ENCODE results near the gene SPAG16. TPM values are rescaled to one million over a fixed set of nuclear protein-coding genes. Genes with fewer than 3 reads are reported as not detected.

Gene SPAG16
- total RNA-seq, 1 experiment from 2014 or later = 17.2 TPM

DNA sequence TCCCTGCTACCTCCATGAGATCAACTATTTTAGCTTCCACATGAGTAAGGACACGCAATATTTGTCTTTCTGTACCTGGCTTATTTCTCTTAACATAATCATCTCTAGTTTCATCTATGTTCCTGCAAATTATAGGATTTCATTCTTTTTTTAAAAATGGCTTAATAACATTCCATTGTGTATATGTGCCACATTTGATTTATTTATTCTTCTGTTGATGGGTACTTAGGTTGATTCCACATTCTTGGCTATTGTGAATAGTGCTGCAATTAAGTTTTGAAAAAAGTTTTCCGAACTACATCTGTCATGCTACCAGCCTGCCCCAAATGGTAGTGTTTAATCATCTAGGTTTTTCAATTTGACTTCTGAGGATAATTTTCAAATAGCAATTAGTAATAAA, 36.3 kb downstream of the SPAG16 start:
- no TSS peak for BruUV-seq (replicated peaks)
- DNase-seq (no peak), ATAC-seq (no peak)
- no peak overlapping the region for H3K27ac ChIP-seq (ENCODE audit: low read length)
- no peaks in the 10 kb centered on the region for H3K79me2 ChIP-seq (ENCODE audit: low read length)
- no peak overlapping the region for H3K4me3 ChIP-seq (ENCODE audit: low read length)
- CTCF ChIA-PET = no interaction called here
- no peak for TF ChIP-seq CTCF (conservative IDR thresholded peaks at IDR 0.05; ENCODE audit: low read depth, low read length)
- TF ChIP-seq EZH2phosphoT487 (IDR thresholded peaks at IDR 0.05; ENCODE audit: borderline replicate concordance, low read length) = no peak
- no peak for TF ChIP-seq EZH2 (IDR thresholded peaks at IDR 0.05; ENCODE audit: low read length, unreplicated experiment)
- 0 out of 2 replicates have a peak, but pooled peaks cover 4% of the 10 kb centered on the region for H3K36me3 ChIP-seq (ENCODE audit: low read depth, low read length)
- peaks cover 21% of the 10 kb centered on the region for H3K4me1 ChIP-seq (ENCODE audit: insufficient read depth, low read length)
- H3K9ac ChIP-seq (ENCODE audit: low read length) = no peak overlapping the region
- no peak overlapping the region for H3K4me2 ChIP-seq (ENCODE audit: low read length)
- no peak overlapping the region for H2AFZ ChIP-seq (ENCODE audit: low read length)
- H3K9me3 ChIP-seq (ENCODE audit: low read length) = no peaks in the 10 kb centered on the region
- no peaks in the 10 kb centered on the region for H3F3A ChIP-seq (ENCODE audit: low read length, unreplicated experiment)
- no peaks in the 10 kb centered on the region for H3K9me2 ChIP-seq (replicated peaks; ENCODE audit: low read length)
- no peaks in the 10 kb centered on the region for H3K27me3 ChIP-seq (ENCODE audit: low read length)
- intact Hi-C loops (cut with micrococcal nuclease) = no loop called here
- POLR2A ChIA-PET (ENCODE audit: unreplicated experiment) = no interaction called here
- H4K20me1 ChIP-seq (ENCODE audit: low read length) = no peaks in the 10 kb centered on the region

DNA sequence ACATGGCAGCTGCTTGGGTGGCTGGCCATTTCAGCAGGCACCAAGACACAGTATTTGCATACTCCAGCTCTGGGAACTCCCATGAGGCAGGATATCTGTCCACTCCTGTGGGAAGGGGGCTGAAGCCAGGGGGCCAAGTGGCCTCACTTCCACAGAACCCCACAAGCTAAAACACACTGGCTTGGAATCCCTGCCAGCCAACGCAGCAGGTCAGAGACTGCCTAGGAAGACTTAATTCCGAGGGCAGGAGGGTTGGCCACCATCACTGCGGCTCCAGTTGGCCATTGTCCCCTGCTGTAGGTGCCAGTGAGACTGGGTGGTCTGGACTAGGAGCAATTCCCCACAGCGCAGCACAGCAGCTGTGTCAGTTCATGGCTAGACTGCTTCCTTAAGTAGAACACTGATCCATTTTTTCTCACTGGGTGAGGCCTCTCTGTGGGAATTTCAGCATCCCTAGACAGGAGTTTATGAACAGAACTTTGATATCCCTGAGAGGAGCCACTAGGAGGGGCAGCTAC, 52.0 kb downstream of the SPAG16 start:
- no peak overlapping the region; the same call in 1 of the 2 replicates for H3K4me2 ChIP-seq (ENCODE audit: low read length)
- ATAC-seq (no peak), DNase-seq (no peak)
- no TSS peak for BruUV-seq (replicated peaks)
- H3K4me3 ChIP-seq (ENCODE audit: low read length) = no peak overlapping the region
- TF ChIP-seq CTCF (conservative IDR thresholded peaks at IDR 0.05; ENCODE audit: low read depth, low read length) (no peak), EZH2phosphoT487 (IDR thresholded peaks at IDR 0.05; ENCODE audit: borderline replicate concordance, low read length) (no peak), EZH2 (IDR thresholded peaks at IDR 0.05; ENCODE audit: low read length, unreplicated experiment) (no peak)
- H2AFZ ChIP-seq (ENCODE audit: low read length) = no peak overlapping the region
- no peaks in the 10 kb centered on the region for H3K27me3 ChIP-seq (ENCODE audit: low read length)
- H4K20me1 ChIP-seq (ENCODE audit: low read length) = no peaks in the 10 kb centered on the region
- H3K9me2 ChIP-seq (replicated peaks; ENCODE audit: low read length) = no peaks in the 10 kb centered on the region
- H3F3A ChIP-seq (ENCODE audit: low read length, unreplicated experiment) = no peaks in the 10 kb centered on the region
- ChIA-PET CTCF (no interaction called here), POLR2A (ENCODE audit: unreplicated experiment) (no interaction called here)
- no peaks in the 10 kb centered on the region for H3K79me2 ChIP-seq (ENCODE audit: low read length)
- H3K27ac ChIP-seq (ENCODE audit: low read length) = no peak overlapping the region
- H3K9ac ChIP-seq (ENCODE audit: low read length) = no peak overlapping the region
- H3K9me3 ChIP-seq (ENCODE audit: low read length) = no peaks in the 10 kb centered on the region
- H3K36me3 ChIP-seq (ENCODE audit: low read depth, low read length) = no peaks in the 10 kb centered on the region
- intact Hi-C loops (cut with micrococcal nuclease) = no loop called here
- peaks cover 12% of the 10 kb centered on the region; the same call in 1 of the 2 replicates for H3K4me1 ChIP-seq (ENCODE audit: insufficient read depth, low read length)

- H4K20me1 ChIP-seq (ENCODE audit: low read length) = no peaks in the 10 kb centered on the region
- POLR2A ChIA-PET (ENCODE audit: unreplicated experiment) = no interaction called here
- no peaks in the 10 kb centered on the region for H3K36me3 ChIP-seq (ENCODE audit: low read depth, low read length)
- no peaks in the 10 kb centered on the region for H3K9me2 ChIP-seq (replicated peaks; ENCODE audit: low read length)
- no peaks in the 10 kb centered on the region for H3K79me2 ChIP-seq (ENCODE audit: low read length)
- ATAC-seq = no peak
- no peaks in the 10 kb centered on the region for H3K27me3 ChIP-seq (ENCODE audit: low read length)
- no peak overlapping the region for H3K4me2 ChIP-seq (ENCODE audit: low read length)
- H3K4me1 ChIP-seq (ENCODE audit: insufficient read depth, low read length) = no peaks in the 10 kb centered on the region
- no peaks in the 10 kb centered on the region for H3K9me3 ChIP-seq (ENCODE audit: low read length)
- H3F3A ChIP-seq (ENCODE audit: low read length, unreplicated experiment) = no peaks in the 10 kb centered on the region
- no peak for DNase-seq
- H3K4me3 ChIP-seq (ENCODE audit: low read length) = no peak overlapping the region
- CTCF ChIA-PET = no interaction called here
- no peak overlapping the region for H3K27ac ChIP-seq (ENCODE audit: low read length)
- H2AFZ ChIP-seq (ENCODE audit: low read length) = no peak overlapping the region
- no peak for TF ChIP-seq EZH2 (IDR thresholded peaks at IDR 0.05; ENCODE audit: low read length, unreplicated experiment)
- TF ChIP-seq CTCF (conservative IDR thresholded peaks at IDR 0.05; ENCODE audit: low read depth, low read length) = no peak
- BruUV-seq (replicated peaks) = no TSS peak
- intact Hi-C loops (cut with micrococcal nuclease) = no loop called here
- no peak overlapping the region for H3K9ac ChIP-seq (ENCODE audit: low read length)
These were observed 69.2 kb downstream of the SPAG16 start for GRCh38 chr2:213353419-213353818.
